PC-9 (cell line): ENCODE results near the gene CHRNE. TPM values are rescaled to one million over a fixed set of nuclear protein-coding genes. Genes with fewer than 3 reads are reported as not detected.

Experiments used
- BruUV-seq: library from RNA; stranded (reverse); fragments of 400-500 nt; replicated peaks from 2 replicates; lab custom pipeline; 2021; lab: Mats Ljungman, UMichigan
- CTCF ChIA-PET: fragments of 300-600 bp; sonication (Branson Sonifier 250); formaldehyde crosslinking; loops from one replicate; lab custom pipeline; 2022; ENCODE audit warnings: antibody characterized with exemption; lab: Charles Lee
- POLR2A ChIA-PET: fragments of 300-600 bp; sonication (Branson Sonifier 250); formaldehyde crosslinking; loops from one replicate; lab custom pipeline; 2022; ENCODE audit warnings: antibody characterized with exemption; ENCODE audit not compliant: unreplicated experiment; lab: Charles Lee
- DNase-seq, 2 experiments: peaks; one replicate each; pipeline versions ENCODE4 v3.0.0 to v3.0.0-alpha.2; 2015 to 2022; ENCODE audit warnings: mixed read lengths in 1 of 2
- H2AFZ ChIP-seq: fragments of 200-600 bp; sonication (generic); 2 replicates; pipeline ENCODE4 v1.8.1; 2017; ENCODE audit warnings: antibody characterized with exemption
- H3F3A ChIP-seq: fragments of 200-600 bp; sonication (generic); 2 replicates; pipeline ENCODE4 v1.8.1; 2017; ENCODE audit warnings: antibody characterized with exemption, mild to moderate bottlenecking, low read depth; ENCODE audit not compliant: insufficient read depth
- H3K27ac ChIP-seq: fragments of 200-600 bp; sonication (generic); 2 replicates; pipeline ENCODE4 v1.6.1; 2016; ENCODE audit warnings: mixed run types
- H3K27me3 ChIP-seq: fragments of 200-600 bp; sonication (generic); 2 replicates; pipeline ENCODE4 v1.6.1; 2016; ENCODE audit warnings: low read depth, mixed run types; ENCODE audit not compliant: insufficient read depth
- H3K36me3 ChIP-seq: fragments of 200-600 bp; sonication (generic); 2 replicates; pipeline ENCODE4 v1.6.1; 2016; ENCODE audit warnings: low read depth, mixed run types
- H3K4me1 ChIP-seq: fragments of 200-600 bp; sonication (generic); replicated peaks from 2 replicates; pipeline ENCODE4 v1.6.1; 2016; ENCODE audit warnings: mixed run types; ENCODE audit not compliant: insufficient read depth
- H3K4me2 ChIP-seq: fragments of 200-600 bp; sonication (generic); 2 replicates; pipeline ENCODE4 v1.6.1; 2017; ENCODE audit warnings: mixed run types
- H3K4me3 ChIP-seq: fragments of 200-600 bp; sonication (generic); 2 replicates; pipeline ENCODE4 v1.6.1; 2016; ENCODE audit warnings: mixed run types
- H3K79me2 ChIP-seq: fragments of 200-600 bp; sonication (generic); 2 replicates; pipeline ENCODE4 v1.6.1; 2017; ENCODE audit warnings: low read depth, mixed run types
- H3K9me2 ChIP-seq: fragments of 200-600 bp; sonication (generic); 2 replicates; pipeline ENCODE4 v1.8.1; 2017; ENCODE audit warnings: mild to moderate bottlenecking; ENCODE audit not compliant: insufficient read depth
- H3K9me3 ChIP-seq: fragments of 200-600 bp; sonication (generic); 2 replicates; pipeline ENCODE4 v1.8.1; 2016; ENCODE audit warnings: low read depth; ENCODE audit not compliant: insufficient read depth
- H4K20me1 ChIP-seq: fragments of 200-600 bp; sonication (generic); 2 replicates; pipeline ENCODE4 v1.8.1; 2017; ENCODE audit not compliant: insufficient read depth
- CTCF ChIP-seq: fragments of 200-600 bp; sonication (generic); conservative IDR thresholded peaks from 2 replicates; pipeline ENCODE4 v1.6.1; 2017; ENCODE audit warnings: mixed run types, antibody characterized with exemption, mild to moderate bottlenecking, moderate library complexity
- EZH2 ChIP-seq: fragments of 200-600 bp; sonication (generic); IDR thresholded peaks from 2 replicates; pipeline ENCODE4 v1.8.0; 2017; ENCODE audit warnings: antibody characterized with exemption, low read depth
- intact Hi-C: fragments of 100-400 bp; cut with micrococcal nuclease; formaldehyde crosslinking; loops from one replicate; pipeline ENCODE4 v1.10.0; 2022; ENCODE audit not compliant: unreplicated experiment
- total RNA-seq: library from RNA; stranded (reverse); gene quantifications from 2 replicates; pipeline ENCODE4 v1.2.3, GENCODE V29; 2021

Gene CHRNE
- total RNA-seq, 1 experiment from 2014 or later: 0.24 TPM

DNA sequence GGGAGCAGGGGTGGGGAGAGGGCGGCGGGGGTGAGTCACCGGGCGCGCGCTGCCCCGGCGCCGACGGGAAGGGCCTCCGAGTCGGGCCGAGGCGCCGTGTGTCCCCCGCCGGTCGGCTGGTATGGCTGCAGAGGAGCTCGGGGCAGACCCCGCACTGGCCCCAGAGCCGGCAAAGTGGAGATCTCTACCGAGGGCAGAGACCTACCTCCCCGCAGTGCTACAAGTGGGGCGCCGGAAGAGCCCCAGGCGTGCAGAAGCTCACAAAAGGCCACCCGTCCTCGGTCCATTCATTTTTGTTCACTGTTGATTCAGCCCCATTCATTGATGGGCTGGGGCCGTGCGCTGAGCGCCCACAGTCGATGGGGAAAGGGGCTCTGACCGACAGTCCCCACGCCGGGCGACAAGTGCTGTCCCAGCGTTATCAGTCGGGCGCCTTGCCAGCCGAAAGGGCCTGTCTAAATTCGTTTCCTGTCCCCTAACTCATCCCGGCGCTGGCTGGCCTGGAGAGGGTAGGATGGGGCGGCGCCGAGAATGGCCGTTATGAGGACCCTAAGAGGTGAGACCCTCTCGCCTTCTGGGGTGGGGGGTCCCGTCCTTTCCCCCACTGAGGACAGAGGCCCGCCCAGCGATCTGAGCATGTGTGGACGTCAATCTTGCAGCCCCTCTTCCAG is 47.3 kb upstream of the CHRNE start:
- H3K4me3 ChIP-seq: peak overlapping the region; percentile 78
- peak overlapping the region; percentile 84 for H3K4me2 ChIP-seq
- H3K79me2 ChIP-seq: peaks cover 39% of the 10 kb centered on the region
- peak in 1 of 2 experiments; percentile 53 for DNase-seq
- TSS peak; percentile 69 for BruUV-seq
- intact Hi-C loops: no loop called here
- H3K27ac ChIP-seq: peak overlapping the region; percentile 99
- peaks cover 65% of the 10 kb centered on the region for H3F3A ChIP-seq
- peaks cover 33% of the 10 kb centered on the region for H3K4me1 ChIP-seq
- ChIA-PET POLR2A (interaction anchor here (0.7 kb wide), 1 partner anchor 160 kb away, joined by 9 read pairs; no protein-coding TSS in a partner anchor), CTCF (interaction anchor here (0.6 to 0.9 kb wide), 2 partner anchors 15 to 469 kb away, joined by 3 read pairs; partner anchors contain the start of genes NUP88 and RPAIN)
- H3K9me3 ChIP-seq: no peaks in the 10 kb centered on the region
- H4K20me1 ChIP-seq: peaks cover 24% of the 10 kb centered on the region
- no peaks in the 10 kb centered on the region for H3K27me3 ChIP-seq
- H2AFZ ChIP-seq: peak overlapping the region; percentile 98
- no peaks in the 10 kb centered on the region for H3K9me2 ChIP-seq
- peaks cover 17% of the 10 kb centered on the region for H3K36me3 ChIP-seq
- TF ChIP-seq EZH2 (no peak), CTCF (no peak)

DNA sequence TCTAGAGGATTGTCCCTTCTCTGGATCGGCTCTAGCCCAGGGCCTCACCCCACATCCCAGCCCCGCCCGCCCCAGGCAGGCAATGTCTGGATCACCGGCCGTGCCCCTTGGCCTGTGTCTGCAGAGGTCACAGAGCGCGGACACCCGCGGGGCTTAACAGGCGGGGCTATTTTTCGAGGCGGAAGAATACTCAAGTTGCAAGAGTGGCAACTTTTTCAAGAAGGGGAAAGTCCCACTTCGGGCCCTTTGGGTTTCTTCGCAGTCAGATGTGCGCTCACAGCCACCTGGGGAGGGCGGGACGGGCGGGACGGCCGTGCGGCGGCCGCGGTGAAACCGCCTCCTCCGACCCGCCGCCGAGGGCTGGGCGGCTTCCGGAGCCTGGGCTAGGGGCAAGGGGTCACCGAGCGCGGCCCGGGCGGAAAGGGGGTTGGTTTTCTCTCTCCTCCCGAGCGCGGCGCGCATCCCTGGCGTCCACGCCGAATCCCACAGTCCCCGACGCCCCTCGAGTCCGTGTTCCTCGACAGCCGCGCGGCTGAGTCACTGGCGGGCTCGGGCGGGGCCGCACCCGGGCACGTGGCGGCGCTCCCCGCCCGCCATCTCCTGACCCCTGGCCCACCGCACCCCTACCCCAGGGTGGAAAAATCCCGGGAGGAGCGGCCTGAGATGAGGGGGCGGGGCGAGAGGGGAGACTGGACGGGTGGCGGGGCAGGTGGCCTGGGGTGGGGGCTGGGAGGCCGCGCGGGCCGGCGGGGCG is 46.6 kb upstream of the CHRNE start:
- intact Hi-C loops: loop anchor here (1.0 to 10.0 kb wide), 5 partner anchors 9 to 239 kb away; partner anchors contain the start of genes ARRB2, MINK1, RNF167 and SLC25A11
- Histone ChIP-seq H3K27me3 (no peaks in the 10 kb centered on the region), H3K36me3 (peaks cover 21% of the 10 kb centered on the region), H3F3A (peaks cover 72% of the 10 kb centered on the region), H3K4me2 (peak overlapping the region; percentile 84), H2AFZ (peak overlapping the region; percentile 74), H3K9me3 (no peaks in the 10 kb centered on the region), H4K20me1 (peaks cover 30% of the 10 kb centered on the region), H3K79me2 (peaks cover 46% of the 10 kb centered on the region), H3K4me1 (peaks cover 39% of the 10 kb centered on the region), H3K4me3 (peak overlapping the region; percentile 99), H3K27ac (peak overlapping the region; percentile 99), H3K9me2 (no peaks in the 10 kb centered on the region)
- peak; percentile 73 to 94 for DNase-seq
- TF ChIP-seq CTCF: no peak
- TF ChIP-seq EZH2: no peak
- CTCF ChIA-PET: interaction anchor here (0.6 to 0.9 kb wide), 3 partner anchors 15 to 470 kb away, joined by 3 read pairs; partner anchors contain the start of genes NUP88 and RPAIN
- BruUV-seq: no TSS peak
- POLR2A ChIA-PET: interaction anchor here (0.6 to 3.0 kb wide), 4 partner anchors 18 to 270 kb away, joined by 3 to 42 read pairs (median 6); partner anchors contain the start of gene SPAG7

GRCh38 chr17:4948931-4949320 is 46.0 kb upstream of the CHRNE start:
- BruUV-seq: TSS peak; percentile 7
- no peaks in the 10 kb centered on the region for H3K9me2 ChIP-seq
- peak overlapping the region; percentile 99 for H3K27ac ChIP-seq
- peaks cover 78% of the 10 kb centered on the region for H3F3A ChIP-seq
- DNase-seq: peak; percentile 71 to 92
- intact Hi-C loops: loop anchor here (1.0 to 10.0 kb wide), 6 partner anchors 9 to 239 kb away; partner anchors contain the start of genes ARRB2, INCA1, KIF1C and MINK1
- TF ChIP-seq EZH2 (no peak), CTCF (no peak)
- peaks cover 51% of the 10 kb centered on the region for H3K79me2 ChIP-seq
- ChIA-PET POLR2A (interaction anchor here (0.6 to 3.0 kb wide), 4 partner anchors 9 to 269 kb away, joined by 3 to 42 read pairs (median 8); partner anchors contain the start of genes RNF167, SLC25A11 and SPAG7), CTCF (interaction anchor here (0.6 kb wide), 1 partner anchor 156 kb away, joined by 3 read pairs; no protein-coding TSS in a partner anchor)
- H3K4me2 ChIP-seq: peak overlapping the region; percentile 84
- no peaks in the 10 kb centered on the region for H3K9me3 ChIP-seq
- H3K36me3 ChIP-seq: peaks cover 21% of the 10 kb centered on the region
- peak overlapping the region; percentile 99 for H3K4me3 ChIP-seq
- peak overlapping the region; percentile 74 for H2AFZ ChIP-seq
- no peaks in the 10 kb centered on the region for H3K27me3 ChIP-seq
- peaks cover 34% of the 10 kb centered on the region for H4K20me1 ChIP-seq
- peaks cover 39% of the 10 kb centered on the region for H3K4me1 ChIP-seq
